Nephron (organoid): ENCODE results near the gene STK10.

Source experiments
- H3K27ac Mint-ChIP-seq, 3 experiments: 2 replicates each; pipeline ENCODE4 v1.8.0; 2020; ENCODE audit warnings: mixed read lengths in 3 of 3, mild to moderate bottlenecking in 2 of 3, moderate library complexity in 1 of 3
- H3K27me3 Mint-ChIP-seq: 2 replicates; pipeline ENCODE4 v1.8.0; 2021; ENCODE audit warnings: low read depth, mild to moderate bottlenecking, moderate library complexity, mixed read lengths
- H3K36me3 Mint-ChIP-seq: 2 replicates; pipeline ENCODE4 v1.8.0; 2020; ENCODE audit warnings: low read depth, mixed read lengths
- H3K4me1 Mint-ChIP-seq: 2 replicates; pipeline ENCODE4 v1.8.0; 2020; ENCODE audit warnings: mixed read lengths
- H3K4me3 Mint-ChIP-seq, 3 experiments: 2 replicates each; pipeline ENCODE4 v1.8.0; 2020; ENCODE audit warnings: mild to moderate bottlenecking in 3 of 3, mixed read lengths in 3 of 3, moderate library complexity in 2 of 3
- H3K9me3 Mint-ChIP-seq: 2 replicates; pipeline ENCODE4 v1.8.0; 2020; ENCODE audit warnings: mixed read lengths
- CTCF ChIP-seq, 3 experiments: fragments of 200-600 bp; sonication (generic); IDR thresholded peaks; one replicate each; pipeline ENCODE4 v1.5.0; 2021; ENCODE audit warnings: antibody characterized with exemption in 3 of 3; ENCODE audit not compliant: unreplicated experiment in 3 of 3

STK10 gene

GRCh38 chr5:172105811-172106210 is 82.2 kb downstream of the STK10 start:
- Mint-ChIP-seq H3K27ac (no peak overlapping the region), H3K4me1 (peaks cover 60% of the 10 kb centered on the region)
- no peak for TF ChIP-seq CTCF (IDR thresholded peaks at IDR 0.05; ENCODE audit: unreplicated experiment in 3 of 3)

GRCh38 chr5:172104801-172105701 is 83.0 kb downstream of the STK10 start:
- H3K27ac Mint-ChIP-seq: peak overlapping the region; percentile 79 to 99 (median 95)
- no peak overlapping the region for H3K4me3 Mint-ChIP-seq
- no peak for TF ChIP-seq CTCF (IDR thresholded peaks at IDR 0.05; ENCODE audit: unreplicated experiment in 3 of 3)
- no peaks in the 10 kb centered on the region for H3K27me3 Mint-ChIP-seq
- H3K36me3 Mint-ChIP-seq: no peaks in the 10 kb centered on the region
- no peaks in the 10 kb centered on the region for H3K9me3 Mint-ChIP-seq
- peaks cover 55% of the 10 kb centered on the region for H3K4me1 Mint-ChIP-seq

More at GRCh38 chr5:172105811-172106210, 82.2 kb downstream of the STK10 start:
- H3K36me3 Mint-ChIP-seq: no peaks in the 10 kb centered on the region
- H3K9me3 Mint-ChIP-seq: no peaks in the 10 kb centered on the region
- peaks cover 4% of the 10 kb centered on the region for H3K27me3 Mint-ChIP-seq
- H3K4me3 Mint-ChIP-seq: no peak overlapping the region

DNA sequence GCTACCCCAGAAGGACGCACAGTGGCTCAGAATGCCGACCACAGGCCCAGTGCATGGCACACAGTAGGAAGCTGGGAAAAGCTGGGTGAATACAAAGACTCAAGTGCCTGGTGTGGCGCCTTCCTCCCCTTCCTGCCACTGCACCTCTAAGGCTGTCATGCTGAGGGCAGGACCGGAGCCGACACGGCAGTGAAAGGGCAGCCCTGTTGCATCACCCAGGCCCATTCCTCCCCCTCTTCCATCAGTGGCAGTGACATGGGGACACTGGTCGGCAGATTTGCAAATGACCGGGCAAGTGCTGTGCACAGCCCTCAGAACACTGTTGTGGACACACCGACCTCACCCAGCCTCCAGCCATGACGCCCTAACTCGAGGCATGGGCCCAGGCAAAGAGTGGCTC is 84.0 kb downstream of the STK10 start:
- no peaks in the 10 kb centered on the region for H3K36me3 Mint-ChIP-seq
- no peak for TF ChIP-seq CTCF (IDR thresholded peaks at IDR 0.05; ENCODE audit: unreplicated experiment in 3 of 3)
- peak overlapping the region; percentile 95 to 99 (median 99) for H3K27ac Mint-ChIP-seq
- H3K9me3 Mint-ChIP-seq: no peaks in the 10 kb centered on the region
- H3K4me3 Mint-ChIP-seq: peak overlapping the region in 1 of 3 experiments; percentile 27
- H3K27me3 Mint-ChIP-seq: no peaks in the 10 kb centered on the region
- peaks cover 50% of the 10 kb centered on the region for H3K4me1 Mint-ChIP-seq

DNA sequence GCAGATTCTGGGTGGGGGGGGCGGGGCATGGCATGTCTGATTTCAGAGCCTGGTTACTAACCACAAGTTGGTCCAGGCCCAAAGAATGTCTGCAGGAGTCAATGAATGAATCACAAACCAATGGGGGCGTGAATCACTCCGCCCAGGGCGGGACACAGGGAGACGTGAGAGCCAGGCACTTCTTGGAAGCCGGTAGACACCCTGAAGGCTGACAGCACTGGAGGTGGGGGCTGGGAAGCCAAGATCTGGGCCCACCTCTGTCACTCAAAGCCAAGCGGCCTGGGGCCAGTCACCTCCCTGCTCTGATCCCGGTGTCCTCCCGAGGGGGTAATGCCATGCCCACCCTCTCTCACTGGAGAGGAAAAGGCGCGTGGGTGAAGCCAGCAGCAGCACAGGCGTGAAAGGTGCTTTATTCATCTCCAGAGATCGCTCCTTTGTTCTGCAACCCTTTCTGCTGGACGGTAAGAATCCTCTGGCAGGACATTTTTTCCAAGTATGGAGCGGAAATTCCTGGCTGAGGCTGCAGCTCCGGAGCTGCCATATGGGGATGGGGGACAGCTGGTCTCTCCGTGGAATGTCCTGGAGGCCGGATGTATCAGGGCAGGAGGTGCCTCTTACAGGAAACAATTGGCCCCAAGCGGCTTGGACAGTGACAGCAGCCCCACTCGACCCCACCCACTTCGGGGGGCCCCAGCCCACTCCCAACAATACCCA is 85.0 kb downstream of the STK10 start:
- no peaks in the 10 kb centered on the region for H3K9me3 Mint-ChIP-seq
- peak overlapping the region; percentile 95 to 99 (median 99) for H3K27ac Mint-ChIP-seq
- peak overlapping the region; percentile 39 to 56 (median 42) for H3K4me3 Mint-ChIP-seq
- TF ChIP-seq CTCF (IDR thresholded peaks at IDR 0.05; ENCODE audit: unreplicated experiment in 3 of 3): no peak
- peaks cover 57% of the 10 kb centered on the region for H3K4me1 Mint-ChIP-seq
- H3K36me3 Mint-ChIP-seq: no peaks in the 10 kb centered on the region
- H3K27me3 Mint-ChIP-seq: no peaks in the 10 kb centered on the region

DNA sequence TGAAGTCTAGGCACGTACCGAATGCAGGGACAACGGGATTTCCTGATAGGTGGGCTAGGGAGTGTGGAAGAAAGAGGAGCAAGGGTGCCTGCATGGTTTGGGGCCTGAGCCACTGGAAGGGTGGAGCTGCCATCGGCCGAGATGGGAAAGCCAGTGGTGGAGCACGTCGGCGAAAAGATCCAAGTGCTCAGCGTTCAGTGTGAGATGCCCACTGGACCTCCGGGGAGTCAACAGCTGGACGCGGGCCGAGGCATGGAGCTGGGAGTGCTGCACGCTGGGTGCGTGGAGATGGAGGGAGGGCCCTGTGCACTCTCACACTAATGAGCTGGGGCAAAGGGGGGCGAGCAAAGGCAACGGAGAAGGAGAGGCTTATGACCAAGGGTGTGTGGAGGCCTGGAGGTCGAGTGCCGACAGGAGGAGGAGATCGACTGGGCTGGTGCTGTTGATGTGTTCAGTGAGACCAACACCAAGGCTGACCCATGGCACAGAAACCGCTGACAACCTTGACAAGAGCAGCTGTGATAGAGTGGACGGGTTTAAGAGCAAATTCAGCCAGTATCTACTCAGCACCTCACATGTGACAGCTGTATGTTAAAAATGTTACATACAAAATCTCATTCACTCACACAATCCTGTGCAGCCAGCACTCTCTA is 85.7 kb downstream of the STK10 start:
- Mint-ChIP-seq H3K27me3 (no peaks in the 10 kb centered on the region), H3K27ac (peak overlapping the region; percentile 95 to 99 (median 99)), H3K4me1 (peaks cover 58% of the 10 kb centered on the region), H3K9me3 (no peaks in the 10 kb centered on the region), H3K4me3 (peak overlapping the region in 1 of 3 experiments; percentile 38), H3K36me3 (no peaks in the 10 kb centered on the region)
- no peak for TF ChIP-seq CTCF (IDR thresholded peaks at IDR 0.05; ENCODE audit: unreplicated experiment in 3 of 3)
